T-helper 22 cell (primary cell): ENCODE results near the gene UBE2L6.
A peak's percentile ranks its signal among the peaks of the same experiment; 100 is the strongest.

Source experiments
- DNase-seq: peaks from one replicate; pipeline ENCODE4 v3.0.0-alpha.2; 2020; ENCODE audit warnings: low read depth

The UBE2L6 gene

GRCh38 chr11:57567515-57568329, at the start of gene UBE2L6:
TSS of gene UBE2L6 (minus strand) at chr11:57567672. CDS start at chr11:57567611, 61 bp downstream.
- peak; percentile 65 for DNase-seq

GRCh38 chr11:57616595-57616994, 49.1 kb upstream of the UBE2L6 start:
- no peak for DNase-seq

GRCh38 chr11:57615308-57615707, 47.8 kb upstream of the UBE2L6 start:
- DNase-seq: no peak

GRCh38 chr11:57614234-57614772, 46.8 kb upstream of the UBE2L6 start:
- no peak for DNase-seq

- DNase-seq: no peak
Measured at GRCh38 chr11:57610170-57610569, 42.7 kb upstream of the UBE2L6 start.

GRCh38 chr11:57605028-57605420, 37.6 kb upstream of the UBE2L6 start:
- DNase-seq: no peak

- no peak for DNase-seq
Measured at GRCh38 chr11:57604296-57605027, 37.0 kb upstream of the UBE2L6 start.

GRCh38 chr11:57601297-57601696, 33.8 kb upstream of the UBE2L6 start:
- DNase-seq: no peak

GRCh38 chr11:57599381-57599780, 31.9 kb upstream of the UBE2L6 start:
- no peak for DNase-seq

GRCh38 chr11:57598831-57599155, 31.3 kb upstream of the UBE2L6 start:
- no peak for DNase-seq

- no peak for DNase-seq
Measured at GRCh38 chr11:57597916-57598830, 30.7 kb upstream of the UBE2L6 start.

GRCh38 chr11:57597461-57597915, 30.0 kb upstream of the UBE2L6 start, which contains the start of gene SERPING1:
TSS of gene SERPING1 (plus strand) at chr11:57597685. CDS start at chr11:57598271, 586 bp downstream.
- no peak for DNase-seq

GRCh38 chr11:57596266-57596885, 28.9 kb upstream of the UBE2L6 start:
- DNase-seq: no peak

- DNase-seq: no peak
Measured at GRCh38 chr11:57588046-57588710, 20.7 kb upstream of the UBE2L6 start.

- no peak for DNase-seq
Measured at GRCh38 chr11:57586711-57587245, 19.3 kb upstream of the UBE2L6 start.

- no peak for DNase-seq
Measured at GRCh38 chr11:57585301-57585700, 17.8 kb upstream of the UBE2L6 start.

GRCh38 chr11:57584341-57584740, 16.9 kb upstream of the UBE2L6 start:
- no peak for DNase-seq

- no peak for DNase-seq
Measured at GRCh38 chr11:57574061-57574460, 6.6 kb upstream of the UBE2L6 start.

GRCh38 chr11:57571606-57572005, 4.1 kb upstream of the UBE2L6 start:
- no peak for DNase-seq

GRCh38 chr11:57568330-57568766, 876 bp upstream of the UBE2L6 start:
- DNase-seq: no peak
